GM12891 (cell line): ENCODE data around the gene DIP2B.

Experiments
- POLR2A ChIP-seq: IDR thresholded peaks from 2 replicates; pipeline ENCODE4 v1.6.1; 2011; ENCODE audit warnings: low read depth, low read length, control low read depth
- POLR2AphosphoS5 ChIP-seq: IDR thresholded peaks from 2 replicates; pipeline ENCODE4 v1.6.1; 2011; ENCODE audit warnings: low read depth, low read length, control low read depth

- TF ChIP-seq POLR2A, result no peak
- TF ChIP-seq POLR2AphosphoS5, result no peak
Observed at GRCh38 chr12:50634379-50634778, 129.6 kb downstream of the DIP2B start.
